Left ventricle myocardium superior (tissue), 1 donor: ENCODE data around the gene DDX11. TPM values are rescaled to one million over a fixed set of nuclear protein-coding genes. Genes with fewer than 3 reads are reported as not detected.
"Not testable (repeated sequence)": the region's sequence is repeated elsewhere in the genome, so short reads cannot be mapped to it uniquely, and the experiment has no call there.

Source experiments
- ATAC-seq: fragments of 200-7000 bp; cut with Tn5 transposase; one replicate; pipeline ENCODE4 v1.9.1; 2020; ENCODE audit warnings: mild to moderate bottlenecking, moderate library complexity
- DNase-seq: peaks from one replicate; pipeline ENCODE4 v3.0.0-alpha.2; 2020
- intact Hi-C: fragments of 100-400 bp; cut with micrococcal nuclease; formaldehyde crosslinking; loops from one replicate; pipeline ENCODE4 v1.11.0; 2022
- total RNA-seq: library from RNA; stranded (reverse); fragmentation: NEBNext Ultra II Directional; extraction: Animal tissue kit (Norgen Biotek cat#: 25700); gene quantifications from one replicate; pipeline ENCODE4 v1.2.1, GENCODE V29; 2021
- donor health status: DM: no; HTN: yes; CAD: no; lungs with severe emphysema.

DDX11 gene
- total RNA-seq, 1 donor from 2014 or later: 5.0 TPM

DNA sequence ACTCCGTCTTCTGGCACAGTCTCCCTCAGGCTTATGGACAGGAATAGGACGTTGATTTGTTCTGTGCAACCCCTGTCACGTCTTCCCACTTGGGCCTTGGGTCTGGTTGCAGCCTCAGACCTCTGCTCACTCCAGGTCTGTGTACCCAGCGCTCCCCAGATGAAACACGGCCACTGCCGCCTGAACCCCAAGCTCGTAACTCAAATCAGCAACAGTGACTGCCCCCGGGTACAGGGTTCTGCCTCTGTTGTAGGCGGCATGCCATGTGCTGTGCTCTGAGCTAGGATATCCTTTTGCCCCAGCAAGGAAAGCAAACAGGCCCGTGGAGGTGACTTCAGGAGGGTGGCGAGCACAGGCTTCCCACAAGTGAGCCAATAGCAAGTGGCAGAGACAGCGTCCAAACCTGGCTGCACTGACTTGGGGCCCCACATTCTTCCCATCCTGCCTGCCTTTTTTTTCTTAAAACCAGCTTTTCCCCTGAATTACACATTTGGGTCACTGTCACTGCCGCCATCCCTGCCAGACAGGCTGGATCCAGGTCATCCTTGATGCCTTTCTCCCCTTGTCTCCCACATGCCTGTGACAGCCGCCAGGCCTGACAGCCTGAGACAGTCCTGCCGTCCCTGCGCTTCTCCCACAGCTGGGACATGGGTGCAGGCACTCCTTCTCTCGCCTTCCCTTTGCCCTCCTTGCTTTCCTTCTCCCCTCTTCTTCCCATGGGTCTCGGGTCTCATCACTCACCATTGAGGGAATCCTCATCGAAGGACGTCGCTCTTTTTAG is 21.6 kb downstream of the DDX11 start:
- ATAC-seq, intact Hi-C loops, DNase-seq: not testable (repeated sequence)

- intact Hi-C loops, ATAC-seq: not testable (repeated sequence)
Observed at GRCh38 chr12:31096251-31097065, 22.8 kb downstream of the DDX11 start.

GRCh38 chr12:31097819-31098218 is 24.2 kb downstream of the DDX11 start:
- DNase-seq, intact Hi-C loops, ATAC-seq: not testable (repeated sequence)

More at GRCh38 chr12:31096251-31097065, 22.8 kb downstream of the DDX11 start:
- not testable (repeated sequence) for DNase-seq

DNA sequence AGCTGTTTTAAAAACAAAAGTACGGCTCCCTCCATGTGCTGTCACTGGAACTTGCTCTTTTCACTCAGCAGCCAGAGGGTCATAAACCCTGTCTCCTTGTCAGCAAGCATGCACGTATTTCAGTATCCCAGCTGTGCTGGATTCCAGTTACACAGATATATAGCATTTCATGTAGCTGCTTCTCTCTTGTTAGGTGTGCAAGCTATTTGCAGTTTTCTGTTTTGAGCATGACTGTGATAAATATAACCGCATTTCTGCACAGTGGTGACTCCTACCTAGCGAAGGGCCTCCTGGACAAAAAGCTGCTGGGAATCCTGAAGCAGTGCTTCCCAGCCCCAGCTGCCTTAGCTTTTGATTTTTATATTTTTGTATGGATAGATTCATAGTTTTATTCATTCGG is 24.7 kb downstream of the DDX11 start:
- intact Hi-C loops, ATAC-seq, DNase-seq: not testable (repeated sequence)

GRCh38 chr12:31098771-31099170 is 25.1 kb downstream of the DDX11 start:
- ATAC-seq, intact Hi-C loops, DNase-seq: not testable (repeated sequence)

DNA sequence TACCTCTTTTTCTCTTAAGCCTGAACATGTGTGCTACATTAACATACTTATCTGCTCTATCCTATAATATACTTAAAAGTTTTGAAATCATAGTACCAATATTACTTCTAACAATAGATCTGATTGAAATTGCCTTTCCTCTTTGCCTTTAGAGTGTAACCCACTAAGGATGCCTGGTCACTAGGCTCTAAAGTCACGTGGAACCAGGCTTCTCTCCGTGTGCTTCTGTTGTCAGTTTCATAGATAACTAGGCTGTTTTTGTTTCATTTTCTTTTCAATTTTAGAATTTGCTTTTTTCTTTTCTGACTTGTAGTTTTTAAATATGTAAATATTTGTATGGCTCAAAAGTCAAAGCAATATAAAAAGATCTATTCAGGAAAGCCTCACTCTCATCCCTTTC is 25.8 kb downstream of the DDX11 start:
- DNase-seq, intact Hi-C loops, ATAC-seq: not testable (repeated sequence)

DNA sequence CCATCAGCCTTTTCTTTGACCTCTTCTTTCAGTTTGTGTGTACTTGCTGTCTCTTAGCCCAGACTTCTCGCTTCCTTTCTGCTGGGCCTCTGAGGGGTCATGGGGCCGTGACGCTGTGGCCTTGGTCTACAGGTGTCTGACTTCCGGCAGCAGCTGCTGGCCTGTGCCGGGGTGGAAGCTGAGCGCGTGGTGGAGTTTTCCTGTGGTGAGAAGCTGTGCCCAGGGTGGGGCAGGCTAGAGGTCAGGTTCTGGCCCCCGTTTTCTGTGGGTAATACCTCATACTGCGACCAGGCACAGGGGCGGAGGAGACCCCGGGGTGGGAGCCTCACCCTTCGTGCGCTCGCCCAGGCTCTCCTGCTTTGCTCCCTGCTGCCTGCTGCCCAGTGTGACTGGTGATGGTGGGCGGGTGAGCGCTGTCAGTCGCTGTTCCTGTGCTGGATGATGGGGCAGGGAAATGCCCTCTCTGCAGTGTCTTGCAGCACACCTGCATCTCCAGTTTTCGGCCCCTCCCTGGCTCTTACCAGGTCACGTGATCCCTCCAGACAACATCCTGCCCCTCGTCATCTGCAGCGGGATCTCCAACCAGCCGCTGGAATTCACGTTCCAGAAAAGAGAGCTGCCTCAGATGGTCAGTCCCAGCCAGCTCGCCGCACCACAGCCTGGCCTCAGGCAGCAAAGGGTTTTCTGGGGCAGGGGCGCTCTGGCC is 27.0 kb downstream of the DDX11 start:
- DNase-seq, intact Hi-C loops, ATAC-seq: not testable (repeated sequence)

- intact Hi-C loops, DNase-seq, ATAC-seq: not testable (repeated sequence)
Observed at GRCh38 chr12:31102125-31102524, 28.5 kb downstream of the DDX11 start.

DNA sequence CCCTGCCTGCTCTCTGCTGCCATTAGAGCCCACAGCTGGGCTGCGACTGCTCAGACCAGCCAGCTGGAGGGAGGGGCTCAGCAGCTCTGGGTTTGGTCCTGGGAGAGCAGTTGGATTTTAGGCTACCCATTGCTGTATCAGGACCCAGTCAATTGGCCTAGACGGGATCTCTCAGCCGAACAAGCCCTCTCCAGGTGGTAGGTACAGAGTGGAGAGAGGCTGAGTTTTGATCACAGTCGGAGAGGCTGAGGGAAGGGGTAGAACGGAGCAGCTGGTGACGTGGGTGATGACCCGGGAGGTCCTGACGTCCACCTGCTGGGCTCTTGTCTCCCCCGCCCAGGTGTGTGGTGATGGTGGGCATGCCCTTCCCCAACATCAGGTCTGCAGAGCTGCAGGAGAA is 28.9 kb downstream of the DDX11 start:
- intact Hi-C loops, DNase-seq, ATAC-seq: not testable (repeated sequence)

DNA sequence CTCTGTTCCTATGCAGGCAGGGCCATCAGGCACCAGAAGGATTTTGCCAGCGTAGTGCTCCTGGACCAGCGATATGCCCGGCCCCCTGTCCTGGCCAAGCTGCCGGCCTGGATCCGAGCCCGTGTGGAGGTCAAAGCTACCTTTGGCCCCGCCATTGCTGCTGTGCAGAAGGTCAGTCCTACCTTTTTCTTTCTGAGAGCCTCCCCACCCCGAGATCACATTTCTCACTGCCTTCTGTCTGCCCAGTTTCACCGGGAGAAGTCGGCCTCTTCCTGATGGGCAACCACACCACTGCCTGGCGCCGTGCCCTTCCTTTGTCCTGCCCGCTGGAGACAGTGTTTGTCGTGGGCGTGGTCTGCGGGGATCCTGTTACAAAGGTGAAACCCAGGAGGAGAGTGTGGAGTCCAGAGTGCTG is 29.9 kb downstream of the DDX11 start:
- intact Hi-C loops, ATAC-seq, DNase-seq: not testable (repeated sequence)

DNA sequence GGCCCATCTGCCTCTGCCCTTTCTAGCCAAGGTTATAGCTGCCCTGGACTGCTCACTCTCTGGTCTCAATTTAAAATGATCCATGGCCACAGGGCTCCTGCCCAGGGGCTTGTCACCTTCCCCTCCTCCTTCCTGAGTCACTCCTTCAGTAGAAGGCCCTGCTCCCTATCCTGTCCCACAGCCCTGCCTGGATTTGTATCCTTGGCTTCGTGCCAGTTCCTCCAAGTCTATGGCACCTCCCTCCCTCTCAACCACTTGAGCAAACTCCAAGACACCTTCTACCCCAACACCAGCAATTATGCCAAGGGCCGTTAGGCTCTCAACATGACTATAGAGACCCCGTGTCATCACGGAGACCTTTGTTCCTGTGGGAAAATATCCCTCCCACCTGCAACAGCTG is 30.6 kb downstream of the DDX11 start:
- intact Hi-C loops, ATAC-seq, DNase-seq: not testable (repeated sequence)

DNA sequence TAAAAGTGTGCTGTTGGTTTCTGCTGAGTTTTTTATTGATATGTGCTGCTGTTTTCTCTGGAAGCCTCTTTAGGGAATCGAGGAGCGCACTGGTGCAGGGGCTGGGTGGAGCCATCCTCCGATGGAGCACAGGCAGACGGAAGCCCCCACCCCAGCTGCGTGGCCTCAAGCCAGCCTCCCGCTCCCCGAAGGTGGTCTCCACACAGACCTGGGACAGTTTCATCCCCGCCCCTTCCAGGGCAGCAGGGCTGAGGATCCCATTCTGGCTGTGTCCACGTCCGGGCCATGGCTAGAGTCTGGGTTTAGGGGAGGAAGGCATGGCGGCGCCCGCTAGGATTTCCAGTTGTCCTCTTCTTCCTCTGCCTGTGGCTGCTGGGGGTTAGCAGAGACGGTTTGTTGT is 31.1 kb downstream of the DDX11 start:
- intact Hi-C loops, DNase-seq, ATAC-seq: not testable (repeated sequence)

GRCh38 chr12:31105668-31106067 is 32.0 kb downstream of the DDX11 start:
- ATAC-seq (no peak), DNase-seq (no peak)

GRCh38 chr12:31106101-31106803 is 32.6 kb downstream of the DDX11 start:
- ATAC-seq (no peak), DNase-seq (no peak)
- intact Hi-C loops: no loop called here

More at GRCh38 chr12:31105668-31106067, 32.0 kb downstream of the DDX11 start:
- intact Hi-C loops: no loop called here

DNA sequence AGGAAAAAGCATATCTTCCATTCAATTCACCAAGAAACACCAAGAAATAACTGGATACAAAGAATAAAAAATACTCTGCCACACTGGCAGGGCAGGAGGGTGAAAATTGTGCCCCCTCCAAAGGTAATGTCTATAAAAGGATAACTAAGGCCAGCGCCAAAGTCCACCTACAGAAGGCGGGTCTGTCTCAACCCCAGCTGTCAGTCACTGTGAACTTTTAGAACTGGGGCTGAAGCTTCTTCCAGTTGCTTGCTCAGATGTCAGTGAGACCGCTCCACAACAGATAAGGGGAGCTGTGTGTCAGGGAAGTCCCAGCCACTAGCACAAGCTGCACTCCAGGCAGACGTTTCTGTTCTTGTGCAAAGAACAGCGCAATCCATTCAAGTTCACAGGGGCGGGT is 36.1 kb downstream of the DDX11 start:
- DNase-seq, intact Hi-C loops, ATAC-seq: not testable (repeated sequence)

GRCh38 chr12:31110263-31110662 is 36.6 kb downstream of the DDX11 start:
- intact Hi-C loops, DNase-seq, ATAC-seq: not testable (repeated sequence)

DNA sequence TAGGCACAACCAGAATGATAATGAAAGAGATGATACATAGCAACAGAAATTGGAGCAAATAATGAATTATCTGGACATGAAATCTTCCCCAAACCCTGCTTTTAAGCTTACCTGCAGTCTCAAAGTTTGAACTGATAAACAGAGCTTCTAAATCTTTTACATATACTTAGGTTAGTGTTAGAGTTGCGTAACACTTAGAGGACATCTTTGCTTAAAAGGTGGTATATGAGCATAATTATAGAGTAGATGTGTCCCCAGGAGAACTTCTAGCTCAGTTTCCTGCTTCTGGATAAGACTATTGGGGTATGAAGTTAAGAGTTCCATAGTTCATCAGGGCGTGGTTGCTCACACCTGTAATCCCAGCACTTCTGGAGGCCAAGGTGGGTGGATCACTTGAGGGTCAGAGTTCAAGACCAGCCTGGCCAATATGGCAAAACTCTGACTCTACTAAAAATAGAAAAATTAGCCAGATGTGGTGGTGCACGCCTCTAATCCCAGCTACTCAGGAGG is 41.5 kb downstream of the DDX11 start:
- ATAC-seq, intact Hi-C loops, DNase-seq: not testable (repeated sequence)

GRCh38 chr12:31116846-31117202 is 43.2 kb downstream of the DDX11 start:
- intact Hi-C loops, ATAC-seq, DNase-seq: not testable (repeated sequence)
